Osteoblast (primary cell): ENCODE results near the gene RER1. TPM values are rescaled to one million over a fixed set of nuclear protein-coding genes. Genes with fewer than 3 reads are reported as not detected.
A peak's percentile ranks its signal among the peaks of the same experiment; 100 is the strongest.

Experiments used
- DNase-seq: peaks from one replicate; pipeline ENCODE4 v3.0.0; 2011; ENCODE audit warnings: low spot score, mixed read lengths; ENCODE audit not compliant: insufficient read length; ENCODE audit errors: missing footprints
- H2AFZ ChIP-seq: 2 replicates; pipeline ENCODE4 v1.6.0; 2011; ENCODE audit warnings: mild to moderate bottlenecking, low read length
- H3K27ac ChIP-seq: 2 replicates; pipeline ENCODE4 v1.5.1; 2011; ENCODE audit warnings: mild to moderate bottlenecking, low read depth, low read length, moderate library complexity
- H3K27me3 ChIP-seq: 2 replicates; pipeline ENCODE4 v1.6.0; 2012; ENCODE audit warnings: mild to moderate bottlenecking, control low read depth, inconsistent platforms, low read length, moderate library complexity; ENCODE audit not compliant: insufficient read depth
- H3K36me3 ChIP-seq: 2 replicates; pipeline ENCODE4 v1.5.1; 2011; ENCODE audit warnings: mild to moderate bottlenecking, low read length, control low read depth, moderate library complexity; ENCODE audit not compliant: insufficient read depth
- H3K4me1 ChIP-seq: 2 replicates; pipeline ENCODE4 v1.5.1; 2011; ENCODE audit warnings: mild to moderate bottlenecking, low read length, control low read depth, moderate library complexity; ENCODE audit not compliant: insufficient read depth
- H3K4me2 ChIP-seq: 2 replicates; pipeline ENCODE4 v1.6.0; 2011; ENCODE audit warnings: mild to moderate bottlenecking, low read length; ENCODE audit not compliant: insufficient read depth
- H3K4me3 ChIP-seq: fragments of 200-600 bp; sonication (generic); 3 replicates; pipeline ENCODE4 v1.5.1; 2012; ENCODE audit warnings: mild to moderate bottlenecking, low read length, inconsistent platforms; ENCODE audit not compliant: insufficient read depth
- H3K79me2 ChIP-seq: 2 replicates; pipeline ENCODE4 v1.6.0; 2012; ENCODE audit warnings: mild to moderate bottlenecking, low read length, control low read depth, inconsistent platforms; ENCODE audit not compliant: insufficient read depth
- H3K9me3 ChIP-seq: 2 replicates; pipeline ENCODE4 v1.5.1; 2011; ENCODE audit warnings: low read depth, low read length, control low read depth
- H4K20me1 ChIP-seq: 2 replicates; pipeline ENCODE4 v1.6.0; 2012; ENCODE audit warnings: mild to moderate bottlenecking, low read length, control low read depth; ENCODE audit not compliant: insufficient read depth
- CTCF ChIP-seq: IDR thresholded peaks from 2 replicates; pipeline ENCODE4 v1.5.1; 2011; ENCODE audit warnings: mild to moderate bottlenecking, low read depth, low read length, moderate library complexity; ENCODE audit errors: extremely low read depth
- total RNA-seq: library from RNA; depleted of rRNA; stranded (reverse); fragments of >200 nt; gene quantifications from 2 replicates; pipeline ENCODE4 v1.2.3, GENCODE V29; 2012

The RER1 gene
- total RNA-seq, 1 donor, result 95.2 TPM

GRCh38 chr1:2349806-2350205 is 41.8 kb upstream of the RER1 start:
- Histone ChIP-seq H3K36me3 (no peaks in the 10 kb centered on the region), H3K27ac (no peak overlapping the region), H3K4me3 (no peak overlapping the region), H3K79me2 (no peaks in the 10 kb centered on the region), H3K9me3 (no peaks in the 10 kb centered on the region), H3K4me2 (no peak overlapping the region), H2AFZ (no peak overlapping the region), H3K4me1 (no peaks in the 10 kb centered on the region), H4K20me1 (no peaks in the 10 kb centered on the region), H3K27me3 (no peaks in the 10 kb centered on the region)
- DNase-seq, result peak; percentile 55
- TF ChIP-seq CTCF, result no peak

GRCh38 chr1:2350501-2350900 is 41.1 kb upstream of the RER1 start:
- peak; percentile 87 for DNase-seq
- Histone ChIP-seq H4K20me1 (no peaks in the 10 kb centered on the region), H3K4me3 (no peak overlapping the region), H3K9me3 (no peaks in the 10 kb centered on the region), H3K4me1 (no peaks in the 10 kb centered on the region), H3K79me2 (no peaks in the 10 kb centered on the region), H3K36me3 (no peaks in the 10 kb centered on the region), H2AFZ (no peak overlapping the region), H3K27ac (no peak overlapping the region), H3K27me3 (no peaks in the 10 kb centered on the region), H3K4me2 (no peak overlapping the region)
- TF ChIP-seq CTCF, result no peak

GRCh38 chr1:2350911-2351655 is 40.6 kb upstream of the RER1 start:
- H3K27me3 ChIP-seq, result no peaks in the 10 kb centered on the region
- no peaks in the 10 kb centered on the region for H3K9me3 ChIP-seq
- no peaks in the 10 kb centered on the region for H3K36me3 ChIP-seq

More at GRCh38 chr1:2350911-2351655, 40.6 kb upstream of the RER1 start:
- Histone ChIP-seq H3K4me2 (no peak overlapping the region), H3K4me3 (no peak overlapping the region), H2AFZ (no peak overlapping the region), H3K4me1 (no peaks in the 10 kb centered on the region), H3K27ac (no peak overlapping the region), H3K79me2 (no peaks in the 10 kb centered on the region), H4K20me1 (no peaks in the 10 kb centered on the region)
- TF ChIP-seq CTCF, result no peak
- peak; percentile 70 for DNase-seq
